Mucosa of rectum (tissue), 2 donors: ENCODE data around the gene ARF1.

ENCODE experiments used
- H3K27ac ChIP-seq, 2 donors: one replicate each; pipeline ENCODE4 v1.7.0; 2013; ENCODE audit warnings: inconsistent platforms in 2 of 2, low read depth in 2 of 2, low read length in 2 of 2
- H3K27me3 ChIP-seq, 2 donors: one replicate each; pipeline ENCODE4 v1.7.0; 2013; ENCODE audit warnings: low read length in 2 of 2; ENCODE audit not compliant: control insufficient read depth in 2 of 2, insufficient read depth in 2 of 2
- H3K36me3 ChIP-seq, 2 donors: one replicate each; pipeline ENCODE4 v1.7.0; 2013; ENCODE audit warnings: low read length in 2 of 2; ENCODE audit not compliant: control insufficient read depth in 2 of 2, insufficient read depth in 2 of 2
- H3K4me1 ChIP-seq, 2 donors: one replicate each; pipeline ENCODE4 v1.7.0; 2013; ENCODE audit warnings: low read length in 2 of 2, mild to moderate bottlenecking in 1 of 2; ENCODE audit not compliant: control insufficient read depth in 2 of 2, insufficient read depth in 2 of 2
- H3K4me3 ChIP-seq, 2 donors: one replicate each; pipeline ENCODE4 v1.7.0; 2013; ENCODE audit warnings: low read length in 2 of 2
- H3K9ac ChIP-seq, 2 donors: one replicate each; pipeline ENCODE4 v1.7.0; 2013; ENCODE audit warnings: low read length in 2 of 2, low read depth in 1 of 2, mild to moderate bottlenecking in 1 of 2
- H3K9me3 ChIP-seq, 2 donors: one replicate each; pipeline ENCODE4 v1.7.0; 2013; ENCODE audit warnings: low read length in 2 of 2; ENCODE audit not compliant: control insufficient read depth in 2 of 2
- donor health status: healthy.
- donor health status: Normal muscosa, but diverticular disease.

Gene ARF1

DNA sequence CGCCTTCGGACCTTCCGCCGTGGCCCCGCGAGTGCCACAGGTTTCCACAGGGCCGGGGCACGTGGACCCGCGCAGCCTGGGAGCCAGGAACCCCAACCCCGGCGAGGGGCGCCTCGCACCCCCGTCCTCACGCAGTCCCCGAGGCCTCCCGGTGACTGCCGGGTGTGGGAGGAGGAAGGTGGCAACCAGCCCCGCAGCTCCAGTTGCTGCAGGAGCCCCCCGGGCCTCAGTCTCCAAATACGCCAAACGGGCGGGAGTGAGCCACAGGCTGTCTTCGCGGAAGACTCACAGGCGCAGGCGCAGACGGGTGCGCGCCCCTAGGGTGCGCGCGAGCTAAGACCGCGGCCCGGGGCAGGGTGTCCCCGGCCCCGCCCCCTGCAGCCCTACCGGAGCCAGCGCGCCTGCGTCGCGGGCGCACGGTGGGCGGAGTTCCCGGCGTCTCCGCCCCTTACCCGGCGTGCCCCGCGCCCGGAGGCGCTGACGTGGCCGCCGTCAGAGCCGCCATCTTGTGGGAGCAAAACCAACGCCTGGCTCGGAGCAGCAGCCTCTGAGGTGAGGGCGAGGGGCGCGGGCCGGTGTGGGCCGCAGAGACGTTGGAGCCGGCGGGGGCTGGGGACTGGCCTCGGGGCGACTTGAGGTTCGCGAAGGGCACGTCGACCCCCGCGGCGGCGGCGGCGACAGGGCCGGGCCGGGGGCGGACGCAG, at the start of gene ARF1:
Gene ARF1, plus strand, starts transcription at position 495 of the 704 bp plus-strand sequence. CDS start 14,407 bp downstream, outside the sequence.
- peaks cover 35 to 43% of the 10 kb centered on the region in 2 donors for H3K4me1 ChIP-seq

DNA sequence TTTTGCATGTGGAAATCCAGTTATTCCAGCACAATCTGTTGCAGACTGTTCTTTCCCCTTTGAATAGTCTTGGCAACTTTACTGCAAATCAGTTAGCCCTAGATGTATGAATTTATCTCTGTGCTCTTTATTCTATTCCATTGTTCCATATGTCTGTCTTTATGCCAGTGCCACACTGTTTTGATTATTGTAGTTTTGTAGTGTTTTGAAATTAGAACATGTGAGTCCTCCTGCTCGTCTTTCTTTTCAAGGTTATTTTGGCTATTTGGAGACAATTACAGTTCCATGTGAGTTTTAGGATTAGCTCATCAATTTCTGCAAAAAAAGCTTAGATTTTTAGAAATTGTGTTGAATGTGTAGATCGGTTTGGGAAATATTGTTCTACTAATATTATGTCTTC, 49.1 kb upstream of the ARF1 start:
- Histone ChIP-seq H3K27me3 (peaks cover 14 to 20% of the 10 kb centered on the region in 2 donors), H3K27ac (no peak overlapping the region), H3K4me3 (no peak overlapping the region), H3K36me3 (no peaks in the 10 kb centered on the region), H3K9me3 (no peaks in the 10 kb centered on the region), H3K9ac (no peak overlapping the region), H3K4me1 (peaks cover 0 to 3% of the 10 kb centered on the region in 2 donors)

More for the DNA sequence above, at the start of gene ARF1:
- Histone ChIP-seq H3K27me3 (no peaks in the 10 kb centered on the region), H3K9me3 (no peaks in the 10 kb centered on the region), H3K36me3 (no peaks in the 10 kb centered on the region), H3K27ac (peak within 1 kb of the TSS; percentile 93 to 99), H3K4me3 (peak within 1 kb of the TSS; percentile 92 to 95), H3K9ac (peak within 1 kb of the TSS; percentile 98 to 99)

DNA sequence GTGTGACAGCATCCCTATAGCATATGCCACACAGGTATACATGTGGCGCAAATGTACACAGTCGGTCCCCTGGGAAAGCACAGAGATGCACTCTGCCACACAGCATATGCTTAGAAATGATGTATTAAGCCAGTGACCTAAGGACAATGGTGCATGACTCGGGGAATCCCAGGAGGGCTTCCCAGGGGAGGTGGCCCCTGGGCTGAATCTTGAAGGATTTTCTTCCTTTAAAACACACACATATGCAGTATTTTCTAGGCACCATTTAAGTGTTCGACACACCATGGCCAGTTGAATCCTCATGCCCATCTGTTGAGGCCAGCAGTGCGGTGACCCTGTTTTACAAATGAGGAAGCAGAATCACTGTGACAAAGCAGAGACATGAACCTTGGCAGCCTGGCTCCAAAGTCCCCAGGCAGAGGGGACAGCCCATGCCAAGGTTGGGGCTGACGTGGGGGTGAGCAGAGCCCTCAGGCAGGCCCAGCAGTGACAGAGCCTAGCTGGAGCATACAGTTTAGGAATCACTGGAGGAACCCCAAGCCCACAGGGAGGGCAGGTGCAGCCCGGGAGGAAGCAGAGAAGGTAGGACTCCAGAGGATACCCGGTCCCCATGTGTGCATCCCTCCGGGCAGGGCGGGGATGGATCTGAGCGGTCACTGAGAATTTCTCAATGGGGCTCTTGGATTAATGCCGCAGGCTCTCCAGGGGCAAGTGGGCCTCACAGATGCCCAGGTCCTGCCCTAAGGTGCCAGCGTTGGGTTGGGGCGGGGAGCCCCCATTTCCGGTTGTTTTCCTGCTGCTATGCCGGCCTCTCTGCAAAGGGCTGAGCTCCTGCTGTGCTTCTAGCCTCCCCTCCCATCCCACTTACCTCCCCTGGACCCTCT, 47.3 kb upstream of the ARF1 start:
- no peak overlapping the region for H3K9ac ChIP-seq
- H3K36me3 ChIP-seq = no peaks in the 10 kb centered on the region
- H3K9me3 ChIP-seq = no peaks in the 10 kb centered on the region
- peaks cover 0 to 3% of the 10 kb centered on the region in 2 donors for H3K4me1 ChIP-seq
- no peak overlapping the region for H3K27ac ChIP-seq
- peaks cover 28 to 32% of the 10 kb centered on the region in 2 donors for H3K27me3 ChIP-seq
- H3K4me3 ChIP-seq = no peak overlapping the region

DNA sequence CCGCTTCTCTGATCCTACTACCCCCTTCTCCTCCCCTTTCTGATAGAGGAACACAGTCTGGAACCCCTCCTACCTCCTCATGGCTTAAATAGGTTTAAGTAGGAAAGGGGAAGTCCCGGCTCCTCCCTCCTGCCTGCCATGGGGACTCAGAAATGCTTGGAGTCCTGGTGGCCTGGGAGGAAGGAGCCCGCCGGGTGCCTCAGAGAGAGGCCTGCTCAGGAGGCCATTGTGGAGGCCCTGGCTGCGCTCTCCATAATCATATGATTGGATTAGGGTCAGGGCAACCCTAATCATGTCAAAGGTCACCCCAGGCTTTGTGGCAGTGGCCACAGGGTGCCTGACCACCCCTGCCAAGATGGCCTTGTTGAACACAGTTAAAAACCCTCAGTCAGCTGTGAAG, 46.7 kb upstream of the ARF1 start:
- Histone ChIP-seq H3K9ac (no peak overlapping the region), H3K4me1 (peaks cover 0 to 3% of the 10 kb centered on the region in 2 donors), H3K9me3 (no peaks in the 10 kb centered on the region), H3K4me3 (no peak overlapping the region), H3K36me3 (no peaks in the 10 kb centered on the region), H3K27me3 (peaks cover 28 to 29% of the 10 kb centered on the region in 2 donors), H3K27ac (no peak overlapping the region)

DNA sequence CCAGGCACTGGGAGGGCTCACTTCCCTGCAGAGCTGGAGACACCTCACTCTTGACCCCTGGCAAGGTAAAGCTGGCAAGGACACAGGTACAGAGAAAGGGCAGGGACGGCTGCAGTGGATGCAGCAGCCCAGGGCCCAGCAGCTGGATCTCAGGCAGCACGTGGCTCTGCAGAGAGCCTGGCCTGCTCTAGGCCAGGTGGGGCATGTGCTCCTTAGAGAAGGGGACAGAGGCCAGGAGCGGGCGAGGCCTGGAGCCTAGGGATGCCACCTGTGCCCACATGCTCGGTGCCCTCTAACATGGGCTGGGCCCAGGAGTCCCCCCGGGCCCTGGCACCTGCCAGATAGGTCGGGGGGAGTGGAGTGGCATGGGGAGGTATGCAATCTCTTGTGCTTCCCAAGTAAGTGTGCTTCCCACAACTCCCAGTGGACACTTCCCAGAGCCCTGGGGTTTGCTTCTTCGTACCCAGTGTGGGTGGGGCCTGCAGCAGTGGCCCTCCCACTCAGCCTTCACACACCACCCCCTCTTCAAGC, 45.7 kb upstream of the ARF1 start:
- Histone ChIP-seq H3K4me1 (peaks cover 0 to 3% of the 10 kb centered on the region in 2 donors), H3K4me3 (no peak overlapping the region), H3K27ac (no peak overlapping the region), H3K9me3 (no peaks in the 10 kb centered on the region), H3K27me3 (peaks cover 28% of the 10 kb centered on the region in 2 donors), H3K9ac (no peak overlapping the region), H3K36me3 (no peaks in the 10 kb centered on the region)

DNA sequence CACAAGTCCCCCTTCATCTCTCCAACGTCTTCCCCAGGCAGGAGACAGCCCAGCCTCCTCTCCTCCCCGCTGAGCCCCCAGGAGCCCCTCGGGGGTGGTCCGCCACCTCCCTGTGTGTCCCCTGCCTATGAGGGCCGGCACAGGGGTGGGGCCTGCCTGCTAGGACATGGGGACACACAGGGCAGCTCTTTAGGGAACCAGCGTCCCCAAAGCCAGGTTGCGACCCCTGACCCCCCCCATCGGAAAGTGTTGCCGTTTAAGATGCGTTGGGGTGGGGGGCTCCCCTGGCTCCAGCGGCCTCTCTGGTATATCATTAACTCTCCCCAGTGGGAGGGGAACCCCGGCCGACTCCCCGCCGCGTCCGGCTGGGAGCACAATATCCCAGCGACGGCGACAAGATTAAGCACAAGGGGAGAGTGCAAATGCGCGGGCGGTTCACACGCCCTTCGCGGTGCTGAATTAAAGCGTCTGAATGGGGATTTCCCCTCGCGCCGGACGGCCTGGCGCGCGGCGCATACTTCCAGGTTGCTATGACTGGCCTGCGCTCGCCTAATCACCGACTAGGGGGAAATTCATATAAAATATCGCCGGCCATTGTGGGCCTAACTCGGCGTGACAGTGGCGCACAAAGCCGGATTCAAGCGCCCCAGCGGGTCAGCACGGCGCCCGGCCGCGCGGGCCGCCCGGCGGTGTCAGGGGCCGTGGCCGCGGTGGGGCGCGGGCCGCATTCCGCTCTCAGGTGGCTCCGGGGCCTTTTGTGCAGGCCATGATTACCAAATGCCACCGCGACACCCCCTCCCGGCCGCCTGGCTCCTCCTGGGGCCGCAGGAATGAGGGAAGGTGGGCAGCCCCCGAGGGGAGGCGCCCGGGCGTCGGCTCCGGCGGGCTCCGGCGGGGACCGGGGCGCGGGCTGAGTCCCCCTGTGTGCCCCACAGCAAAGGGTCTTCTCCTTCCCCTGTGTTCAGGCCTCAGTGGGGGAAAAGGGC, 44.8 kb upstream of the ARF1 start:
- Histone ChIP-seq H3K4me1 (peaks cover 0 to 3% of the 10 kb centered on the region in 2 donors), H3K27ac (no peak overlapping the region), H3K4me3 (peak overlapping the region in 1 of 2 donors; percentile 37), H3K36me3 (no peaks in the 10 kb centered on the region), H3K27me3 (peaks cover 25 to 28% of the 10 kb centered on the region in 2 donors), H3K9me3 (no peaks in the 10 kb centered on the region), H3K9ac (no peak overlapping the region)

DNA sequence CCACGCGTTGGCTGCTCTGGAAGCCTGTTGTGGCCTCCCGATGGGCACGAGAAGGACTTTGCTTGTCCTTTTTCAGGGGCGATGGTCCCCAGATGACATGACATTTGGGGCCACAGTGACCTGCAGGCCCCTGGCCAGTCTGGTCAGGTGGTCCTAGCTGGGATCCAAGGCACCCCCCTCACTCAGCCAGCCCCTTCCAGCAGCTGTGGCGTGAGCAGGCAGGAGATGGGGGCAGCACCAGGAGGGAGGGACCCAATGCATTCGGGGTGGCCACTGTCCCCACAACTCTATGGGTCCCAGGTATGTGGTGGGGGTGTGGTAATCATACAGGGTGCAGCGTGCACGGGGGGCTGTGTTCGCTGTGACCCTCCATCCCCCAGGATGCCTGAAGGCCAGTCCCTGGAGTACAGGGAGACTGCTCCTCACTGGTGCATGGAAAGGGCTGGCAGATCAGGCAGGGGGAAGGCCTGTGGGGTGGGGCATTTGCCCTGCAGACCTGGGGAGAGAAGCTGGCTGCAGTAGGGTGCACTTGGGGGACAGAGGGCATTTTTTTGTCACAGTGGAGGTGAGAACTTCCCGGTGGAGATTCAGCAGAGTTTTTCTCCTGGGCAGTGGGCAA, 44.0 kb upstream of the ARF1 start:
- Histone ChIP-seq H3K27ac (no peak overlapping the region), H3K4me3 (no peak overlapping the region), H3K9ac (no peak overlapping the region), H3K36me3 (no peaks in the 10 kb centered on the region), H3K27me3 (peaks cover 25 to 28% of the 10 kb centered on the region in 2 donors), H3K9me3 (no peaks in the 10 kb centered on the region), H3K4me1 (peaks cover 0 to 3% of the 10 kb centered on the region in 2 donors)

DNA sequence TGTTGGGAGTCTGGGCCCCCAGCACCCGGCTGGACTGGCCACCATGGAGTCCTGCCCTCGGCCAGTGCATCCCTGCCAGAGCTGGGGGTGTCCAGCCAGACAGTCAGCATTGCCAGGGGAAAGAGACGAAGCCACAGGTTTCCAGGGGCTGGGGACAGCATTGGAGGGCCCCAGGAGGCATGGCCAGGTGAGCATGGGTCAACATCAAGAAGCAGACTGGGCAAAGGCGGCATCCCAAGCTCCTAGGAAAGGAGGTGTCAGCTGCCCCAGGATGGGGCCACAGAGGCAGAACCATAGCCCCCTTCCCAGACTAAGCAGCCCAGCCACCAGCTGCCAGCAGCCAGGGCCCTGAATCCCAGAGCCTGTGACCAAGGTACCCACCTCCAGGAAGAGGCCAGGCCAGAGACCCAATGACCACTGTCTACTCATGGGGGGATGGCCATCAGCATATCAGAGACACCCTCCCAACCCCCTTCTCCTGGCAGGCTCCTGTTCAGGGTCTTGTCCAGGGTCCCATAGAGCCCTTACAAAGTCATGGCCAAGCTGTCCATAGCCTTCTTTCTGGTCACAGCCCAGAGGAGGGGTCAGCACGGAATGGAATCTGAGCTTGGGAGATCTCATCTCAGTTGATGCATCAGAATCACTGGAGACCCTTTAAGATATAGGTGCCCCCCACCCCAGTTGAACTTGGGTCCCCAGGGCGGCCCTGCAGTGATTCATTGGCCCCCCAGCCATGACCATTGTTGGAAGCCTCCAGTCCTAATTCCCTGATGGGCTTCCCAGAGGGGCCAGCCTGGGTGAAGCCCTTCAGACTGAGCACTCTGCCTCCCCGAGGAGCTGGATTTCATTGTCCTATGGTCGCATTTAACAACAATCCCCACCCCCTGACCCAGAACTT, 43.3 kb upstream of the ARF1 start:
- Histone ChIP-seq H3K9ac (no peak overlapping the region), H3K9me3 (no peaks in the 10 kb centered on the region), H3K36me3 (no peaks in the 10 kb centered on the region), H3K4me1 (peaks cover 0 to 3% of the 10 kb centered on the region in 2 donors), H3K4me3 (no peak overlapping the region), H3K27me3 (peaks cover 25 to 28% of the 10 kb centered on the region in 2 donors), H3K27ac (no peak overlapping the region)
